Erythroblast (primary cell): ENCODE measurements around the gene PLCL2.

Source experiments
- GATA1 ChIP-seq: IDR thresholded peaks from 2 replicates; pipeline ENCODE4 v1.6.1; 2011; ENCODE audit warnings: low read depth, mild to moderate bottlenecking, control low read depth, low read length, moderate library complexity
- POLR2A ChIP-seq: IDR thresholded peaks from 2 replicates; pipeline ENCODE4 v1.6.1; 2011; ENCODE audit warnings: mild to moderate bottlenecking, low read length

GRCh38 chr3:16975083-16975482, 90.3 kb downstream of the PLCL2 start:
- no peak for TF ChIP-seq POLR2A
- TF ChIP-seq GATA1 = no peak
